Measurements from ENCODE around the gene FRAS1.
"Not testable (repeated sequence)": the region's sequence is repeated elsewhere in the genome, so short reads cannot be mapped to it uniquely, and the experiment has no call there.

FRAS1 gene

DNA sequence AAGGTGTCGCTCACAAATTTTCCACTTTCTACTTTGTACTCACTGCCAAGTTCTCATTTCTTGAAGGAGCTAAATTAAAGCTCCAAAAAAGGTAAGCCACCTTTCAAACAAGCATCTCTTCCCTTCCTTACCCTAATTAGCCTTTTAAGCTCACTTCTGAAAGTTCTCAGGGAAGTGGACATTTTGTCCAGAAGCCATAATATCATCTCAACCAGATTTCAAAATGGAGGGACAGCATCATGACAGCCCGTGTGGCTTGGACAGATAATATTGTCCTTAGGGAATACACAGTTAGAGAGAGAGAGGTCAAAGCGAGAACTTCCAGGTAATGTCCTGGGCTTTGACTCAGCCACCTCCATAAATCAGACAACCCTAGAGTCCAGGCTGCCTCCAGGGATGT is 400.6 kb downstream of the FRAS1 start:
- DNase-seq: no peak

DNA sequence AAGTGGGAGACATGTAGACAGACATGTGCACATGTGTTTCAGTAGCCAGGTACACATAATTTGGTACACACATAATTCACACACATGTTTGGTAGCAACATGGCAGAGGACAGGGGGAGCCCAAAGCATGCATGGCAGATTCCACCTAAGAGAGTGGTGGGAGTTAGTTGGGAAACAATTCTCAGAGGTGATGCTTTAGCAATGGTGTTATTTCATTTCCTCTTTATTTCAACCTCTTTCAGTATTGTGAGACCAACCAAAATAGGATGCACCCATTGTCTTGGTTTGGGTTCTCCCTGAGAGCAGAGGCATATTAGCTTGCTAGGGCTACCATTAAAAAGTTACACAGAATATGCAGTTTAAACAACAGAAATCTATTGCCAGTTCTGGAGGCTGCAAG is 402.2 kb downstream of the FRAS1 start:
- DNase-seq: no peak

DNA sequence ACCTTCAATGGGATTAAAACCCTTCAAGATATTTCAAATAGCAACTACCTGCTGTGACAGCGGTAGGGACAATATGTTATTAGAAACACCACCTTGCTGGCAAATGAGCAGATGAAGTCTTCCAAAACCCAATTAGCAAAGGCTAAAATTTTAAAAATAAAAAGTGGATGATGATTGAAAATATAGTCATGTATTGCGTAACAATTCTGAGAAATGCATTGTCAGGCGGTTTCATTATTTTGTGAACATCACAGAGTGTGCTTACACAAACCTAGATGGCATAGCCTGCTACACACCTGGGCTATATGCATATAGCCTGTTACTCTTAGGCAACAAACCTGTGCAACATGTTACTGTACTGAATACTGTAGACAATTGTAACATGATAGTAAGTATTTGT is 403.2 kb downstream of the FRAS1 start:
- no peak for DNase-seq

DNA sequence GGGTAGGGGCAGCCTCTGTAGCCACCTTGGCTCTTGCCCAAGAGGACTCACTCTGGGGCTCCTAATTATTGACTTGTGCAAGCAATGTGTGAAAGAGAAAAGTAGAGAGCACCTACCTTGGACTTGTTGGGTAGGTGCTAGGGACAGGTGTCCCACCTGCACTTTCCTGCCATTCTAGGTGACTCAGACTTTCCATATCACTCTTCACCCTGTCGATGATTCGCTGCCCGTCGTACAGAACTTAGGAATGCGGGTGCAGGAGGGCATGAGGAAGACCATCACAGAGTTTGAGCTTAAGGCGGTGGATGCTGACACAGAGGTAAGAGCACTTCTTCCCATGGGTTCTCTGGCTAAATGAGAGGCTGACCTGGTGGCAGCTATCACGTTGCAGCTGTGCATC is 407.1 kb downstream of the FRAS1 start:
- DNase-seq: no peak

DNA sequence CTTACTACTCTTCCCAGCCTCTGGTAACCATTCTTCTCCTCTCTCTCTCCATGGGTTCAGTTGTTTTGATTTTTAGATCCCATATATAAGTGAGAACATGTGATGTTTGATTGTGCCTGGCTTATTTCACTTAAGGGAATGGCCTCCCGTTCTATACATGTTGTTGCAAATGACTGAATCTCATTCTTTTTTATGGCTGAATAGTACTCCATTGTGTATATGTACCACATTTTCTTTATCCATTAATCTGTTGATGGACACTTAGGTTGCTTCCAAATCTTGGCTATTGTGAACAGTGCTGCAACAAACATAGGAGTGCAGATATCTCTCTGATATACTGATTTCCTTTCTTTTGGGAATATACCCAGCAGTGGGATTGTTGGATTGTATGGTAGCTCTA is 410.1 kb downstream of the FRAS1 start:
- DNase-seq: not testable (repeated sequence)

DNA sequence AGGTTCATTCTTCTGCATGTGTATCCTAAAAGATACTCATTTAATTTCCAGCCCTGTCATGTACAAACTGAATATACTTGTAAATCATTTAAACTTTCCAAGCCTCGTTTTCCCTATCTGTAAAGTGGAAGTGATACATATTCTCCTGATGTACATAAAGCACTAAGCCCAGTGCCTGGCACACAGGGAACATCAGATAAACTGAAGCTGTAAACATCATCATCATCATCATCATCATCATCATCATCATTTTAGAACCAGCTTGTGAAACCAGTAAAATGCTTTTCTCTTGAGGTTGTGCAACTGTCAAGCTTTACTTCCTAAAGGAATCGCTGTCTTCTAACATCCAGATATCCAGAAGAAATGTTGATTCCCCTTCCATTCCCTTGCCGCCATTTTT is 411.1 kb downstream of the FRAS1 start:
- DNase-seq: no peak

DNA sequence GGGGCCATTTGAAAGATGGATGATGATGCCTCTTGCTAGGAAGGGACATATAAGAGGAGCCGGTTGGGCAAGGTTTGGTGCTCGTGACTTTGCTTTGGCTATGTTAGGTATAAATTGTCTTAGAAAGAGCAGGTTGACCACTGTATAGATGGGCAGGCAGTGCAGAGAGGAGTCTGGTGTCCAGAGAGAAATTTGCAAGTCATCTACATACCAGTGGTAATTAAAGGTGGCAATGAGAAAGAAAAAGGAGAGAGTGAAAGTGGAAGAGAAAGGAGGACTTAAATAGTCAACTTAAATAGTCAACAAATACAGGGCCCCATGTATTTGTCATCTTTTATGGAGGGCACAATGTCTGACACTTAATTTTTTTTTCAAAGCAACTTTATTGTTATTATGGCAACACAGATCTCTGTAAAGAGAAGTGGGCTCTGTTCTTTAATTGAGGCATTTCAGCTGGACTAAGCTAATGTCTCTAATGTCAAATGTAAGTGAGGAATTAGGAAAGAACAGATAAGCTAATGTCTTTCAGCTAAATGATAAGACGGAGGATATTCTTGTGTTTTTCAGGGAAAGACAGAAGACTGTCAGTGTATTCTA is 419.1 kb downstream of the FRAS1 start:
- DNase-seq: no peak

DNA sequence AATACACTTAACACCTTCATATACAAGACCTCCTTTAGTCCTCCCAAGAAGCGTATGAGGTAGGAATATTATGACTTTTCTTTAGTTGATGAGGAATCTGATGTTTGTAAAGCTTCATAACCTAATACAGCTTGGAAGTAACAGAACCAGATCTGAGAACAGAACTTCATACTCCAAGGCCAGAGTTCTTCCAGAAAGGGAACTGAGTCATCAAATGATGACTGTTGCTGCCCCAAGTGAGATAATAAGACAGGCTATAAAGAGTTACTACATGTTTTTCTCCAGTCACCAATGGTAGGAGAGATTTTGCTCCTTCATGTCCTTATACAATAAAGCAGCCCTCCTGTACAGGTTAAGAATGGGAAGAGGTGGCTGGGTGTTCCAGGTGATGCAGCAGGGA is 420.2 kb downstream of the FRAS1 start:
- DNase-seq: no peak

DNA sequence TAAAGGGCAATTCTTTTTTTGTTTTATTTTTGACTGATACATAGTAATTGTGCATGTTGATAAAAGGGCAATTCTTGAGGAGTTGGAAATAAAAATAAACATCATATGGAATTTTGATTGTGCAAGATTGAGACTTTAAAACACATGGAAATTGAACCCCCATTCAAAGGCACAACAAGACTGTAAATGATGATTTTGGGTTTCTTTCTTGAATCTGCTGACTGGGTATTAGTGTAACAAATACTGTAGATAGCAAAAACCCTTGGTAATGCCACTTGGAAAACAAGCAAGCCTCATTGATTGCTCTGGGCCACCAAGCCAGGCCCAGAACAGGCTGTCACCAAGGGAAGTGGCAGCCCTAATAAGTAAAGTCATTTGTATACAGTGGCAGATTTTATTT is 421.4 kb downstream of the FRAS1 start:
- no peak for DNase-seq

DNA sequence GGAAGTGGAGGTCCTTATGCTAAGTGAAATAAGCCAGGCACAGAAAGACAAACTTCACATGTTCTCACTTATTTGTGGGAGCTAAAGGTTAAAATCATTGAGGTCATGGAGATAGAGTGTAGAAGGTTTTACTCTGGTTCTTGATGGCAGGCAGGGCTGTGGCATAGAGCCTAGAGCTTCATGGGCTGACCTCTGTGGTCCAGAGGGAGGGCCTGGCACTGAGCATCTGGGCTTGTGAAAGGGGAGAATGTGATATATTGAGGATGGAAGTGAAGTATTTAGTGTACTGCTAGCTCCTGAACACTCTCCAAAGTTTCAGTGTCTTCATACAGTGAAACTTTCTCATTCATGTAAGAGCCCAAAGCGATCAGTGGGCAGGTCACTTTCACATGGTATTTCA is 423.2 kb downstream of the FRAS1 start:
- DNase-seq: no peak

DNA sequence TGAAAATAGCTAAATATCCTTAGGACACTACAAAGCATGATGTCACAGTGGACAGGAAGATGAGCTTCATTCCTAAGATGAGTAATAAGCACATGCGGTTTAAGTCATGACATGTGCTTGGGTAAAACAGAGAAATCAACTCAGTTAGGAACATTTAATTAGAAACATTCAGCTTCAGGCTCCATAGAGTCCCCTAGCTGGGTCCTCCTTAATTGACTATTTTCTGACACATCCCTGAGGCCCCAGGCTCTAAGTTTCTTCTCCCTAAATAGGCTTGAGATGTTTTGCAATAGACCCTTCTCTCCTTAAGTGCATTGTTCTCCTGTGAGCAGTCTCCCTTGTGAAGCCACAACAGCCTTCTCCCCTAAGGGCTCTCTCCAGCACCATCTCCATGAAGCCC is 424.1 kb downstream of the FRAS1 start:
- DNase-seq: no peak

DNA sequence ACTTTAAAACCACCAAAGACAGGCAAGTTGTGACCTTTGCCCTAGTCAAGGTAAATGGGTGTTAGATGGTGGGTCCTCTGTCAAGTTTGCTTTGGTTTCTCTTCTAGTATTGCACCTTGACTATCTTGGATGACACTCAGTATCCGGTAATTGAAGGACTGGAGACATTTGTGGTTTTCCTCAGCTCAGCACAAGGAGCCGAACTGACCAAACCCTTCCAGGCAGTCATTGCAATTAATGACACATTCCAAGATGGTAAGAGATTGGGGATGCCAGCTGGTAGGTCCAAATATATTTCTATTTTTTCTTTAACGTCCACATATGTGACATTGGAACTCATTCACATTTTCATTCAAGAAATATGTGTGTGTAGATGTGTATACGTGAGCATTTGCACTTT is 425.2 kb downstream of the FRAS1 start:
- no peak for DNase-seq

DNA sequence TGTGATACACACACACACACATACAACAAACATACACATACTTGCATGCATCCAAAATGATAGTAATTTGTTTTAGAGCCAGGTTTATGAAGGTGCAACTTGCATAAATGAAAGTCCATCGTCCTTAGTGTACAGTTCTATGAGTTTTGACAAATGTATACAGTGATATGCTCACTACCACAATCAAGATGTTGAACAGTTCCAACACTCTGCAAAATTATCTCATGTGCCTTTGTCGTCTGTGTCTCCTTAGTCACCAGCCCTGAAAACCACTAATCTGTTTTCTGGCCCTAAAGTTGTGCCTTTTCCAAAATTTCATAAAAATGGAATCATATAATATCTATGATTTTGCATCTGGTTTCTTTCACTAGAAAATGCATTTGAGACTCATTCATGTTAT is 426.7 kb downstream of the FRAS1 start:
- DNase-seq: no peak

DNA sequence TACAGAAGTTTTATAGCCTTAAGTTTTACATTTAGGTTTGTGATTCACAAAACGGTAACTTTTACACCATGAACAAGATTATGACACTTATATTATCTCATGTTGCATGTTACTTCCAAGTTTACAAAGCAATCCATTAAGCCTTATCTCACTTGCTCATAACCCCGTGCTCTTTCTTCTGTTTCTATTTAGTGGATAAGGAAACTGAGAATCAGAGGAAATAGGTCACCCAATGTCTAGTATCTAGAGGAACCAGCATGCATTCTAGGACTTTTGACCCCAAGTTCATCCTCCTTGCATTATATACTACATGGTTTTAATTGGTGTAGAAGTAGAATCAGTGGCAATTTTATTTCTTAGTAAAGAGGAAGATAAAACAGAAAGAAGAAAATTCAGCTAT is 427.5 kb downstream of the FRAS1 start:
- DNase-seq: no peak

DNA sequence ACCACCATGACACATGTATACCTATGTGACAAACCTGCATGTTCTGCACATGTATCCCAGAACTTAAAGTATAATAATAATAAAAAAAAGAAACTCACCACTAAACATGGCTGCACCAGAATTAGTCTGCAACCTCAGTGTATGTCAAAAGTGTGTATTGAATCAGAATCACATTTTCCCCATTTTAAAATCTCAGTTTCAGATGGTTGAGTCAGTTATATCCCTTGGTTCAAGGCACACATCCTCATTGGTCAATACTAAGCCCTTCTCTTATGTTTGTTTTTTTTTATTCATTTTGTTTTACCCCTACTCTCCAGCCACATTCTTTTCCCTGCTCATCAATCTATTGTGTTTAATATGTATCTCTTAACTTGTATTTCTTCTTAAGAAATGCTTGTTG is 436.6 kb downstream of the FRAS1 start:
- DNase-seq: no peak

DNA sequence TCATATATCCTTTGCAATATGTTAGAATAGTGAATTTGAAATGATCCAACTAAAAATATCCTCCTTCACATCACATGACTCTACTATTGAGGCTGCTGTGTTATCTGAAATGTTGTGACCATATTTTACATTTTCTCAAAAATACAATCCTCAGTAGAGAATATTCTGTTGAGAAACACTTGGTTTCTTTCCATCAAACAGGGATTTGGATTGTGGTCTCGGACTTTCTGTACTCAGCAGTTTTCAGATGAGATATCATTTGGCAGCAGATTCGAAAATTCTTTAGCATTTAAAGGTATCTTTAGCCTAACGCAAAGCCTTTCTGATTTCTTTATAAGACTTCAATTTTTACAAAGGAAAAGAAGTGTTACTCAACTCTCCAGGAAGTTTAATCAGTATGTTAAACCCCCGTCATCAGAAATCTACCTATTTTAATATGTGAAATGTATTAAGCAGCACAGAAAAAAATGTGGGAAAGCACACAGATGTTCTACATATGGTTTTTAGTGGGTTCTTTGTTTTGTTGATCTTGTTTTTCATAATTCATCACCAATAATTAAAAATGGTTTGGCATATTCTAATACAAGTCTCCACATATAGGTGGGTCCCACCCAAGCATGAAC is 439.0 kb downstream of the FRAS1 start:
- DNase-seq: no peak

DNA sequence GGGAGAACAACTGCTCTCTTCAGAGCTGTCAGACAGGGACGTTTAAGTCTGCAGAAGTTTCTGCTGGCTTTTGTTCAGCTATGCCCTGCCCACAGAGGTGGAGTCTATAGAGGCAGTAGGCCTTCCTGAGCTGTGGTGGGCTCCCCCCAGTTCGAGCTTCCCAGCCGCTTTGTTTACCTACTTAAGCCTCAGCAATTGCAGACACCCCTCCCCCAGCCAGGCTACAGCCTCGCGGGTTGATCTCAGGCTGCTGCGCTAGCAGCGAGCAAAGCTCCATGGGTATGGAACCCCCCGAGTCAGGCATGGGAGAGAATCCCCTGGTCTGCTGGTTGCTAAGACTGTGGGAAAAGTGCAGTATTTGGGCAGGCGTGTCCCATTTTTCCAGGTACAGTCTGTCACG is 449.1 kb downstream of the FRAS1 start:
- DNase-seq: not testable (repeated sequence)

DNA sequence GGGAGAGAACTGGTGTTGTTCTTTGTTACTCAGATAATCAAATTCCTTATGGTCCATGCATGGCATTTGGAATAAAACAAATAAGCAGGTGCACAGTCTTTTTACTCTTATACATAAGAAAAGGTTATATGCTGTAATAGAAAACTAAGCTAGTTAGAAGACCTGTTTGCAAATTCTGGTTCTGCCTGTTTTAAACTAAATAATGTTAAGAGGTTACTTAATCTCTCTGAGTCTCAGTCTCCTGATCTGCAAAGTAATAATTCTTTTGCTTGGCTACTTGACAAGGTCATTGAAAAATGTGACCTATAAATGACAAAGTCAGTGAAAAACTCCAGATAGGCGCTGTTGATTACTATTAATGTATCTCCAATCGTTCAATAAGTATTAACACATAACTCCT is 451.9 kb downstream of the FRAS1 start:
- DNase-seq: no peak

DNA sequence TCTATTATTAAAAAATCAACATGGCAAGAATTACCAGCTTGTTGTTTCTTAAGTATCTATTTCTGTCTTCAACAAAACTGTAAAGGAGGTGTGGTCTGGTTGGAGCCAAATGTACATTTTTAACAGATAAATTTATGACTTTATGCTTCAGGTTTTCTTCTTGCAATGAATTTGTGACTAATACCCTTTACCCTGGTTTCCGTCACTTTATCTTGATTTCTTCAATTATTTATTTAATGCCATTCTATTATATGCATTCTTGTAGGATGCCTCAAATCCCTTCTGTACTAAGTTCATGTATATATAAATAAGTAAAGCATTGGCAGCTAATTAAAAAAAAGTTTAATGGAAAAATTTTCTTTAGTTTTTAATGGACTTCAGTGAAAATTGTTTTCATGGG is 453.0 kb downstream of the FRAS1 start:
- DNase-seq: no peak

DNA sequence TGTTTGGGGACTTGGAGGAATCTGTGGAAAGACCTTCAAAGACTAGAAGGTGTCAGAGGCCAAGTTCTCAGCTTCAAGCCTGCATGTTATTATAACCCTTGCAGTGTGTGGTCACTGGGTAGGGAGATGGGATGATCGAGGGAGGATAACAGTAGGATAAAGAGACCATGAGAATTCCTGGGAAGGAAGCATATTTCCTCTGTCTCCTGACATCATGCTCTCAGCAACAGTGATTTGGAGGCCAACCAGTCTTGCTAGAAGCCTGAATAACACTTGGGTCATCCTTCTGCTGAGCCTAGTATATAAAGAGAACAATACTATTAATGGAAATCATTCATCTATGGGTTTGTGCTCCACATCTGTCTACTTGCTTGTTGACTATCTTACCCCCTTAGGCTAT is 453.6 kb downstream of the FRAS1 start:
- no peak for DNase-seq

DNA sequence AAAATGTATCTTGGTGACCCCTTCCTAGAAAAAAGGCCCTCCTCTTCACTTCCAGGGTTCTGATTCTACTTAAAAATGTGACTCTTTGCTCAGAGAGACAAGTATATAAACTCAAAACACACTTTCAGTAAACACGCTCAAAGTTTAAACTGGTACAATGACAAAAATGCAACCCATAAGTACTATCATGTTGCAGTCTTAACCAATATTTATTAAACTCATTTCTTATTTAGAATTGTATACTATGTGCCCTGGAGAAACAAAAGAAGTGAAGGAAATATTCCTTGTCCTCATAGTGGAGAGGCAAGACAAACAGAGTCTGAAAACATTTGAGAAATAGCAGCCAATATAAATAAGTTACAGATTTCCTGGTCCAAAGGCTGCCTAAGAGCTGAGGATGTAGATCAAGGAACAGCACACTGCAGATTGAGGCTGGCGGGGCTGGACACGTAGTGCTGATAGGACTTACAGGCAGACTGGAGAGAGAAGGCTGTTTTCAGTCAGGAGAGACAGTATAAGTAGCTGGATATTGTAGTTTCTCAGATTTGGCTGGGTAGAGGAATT is 455.3 kb downstream of the FRAS1 start:
- DNase-seq: no peak

DNA sequence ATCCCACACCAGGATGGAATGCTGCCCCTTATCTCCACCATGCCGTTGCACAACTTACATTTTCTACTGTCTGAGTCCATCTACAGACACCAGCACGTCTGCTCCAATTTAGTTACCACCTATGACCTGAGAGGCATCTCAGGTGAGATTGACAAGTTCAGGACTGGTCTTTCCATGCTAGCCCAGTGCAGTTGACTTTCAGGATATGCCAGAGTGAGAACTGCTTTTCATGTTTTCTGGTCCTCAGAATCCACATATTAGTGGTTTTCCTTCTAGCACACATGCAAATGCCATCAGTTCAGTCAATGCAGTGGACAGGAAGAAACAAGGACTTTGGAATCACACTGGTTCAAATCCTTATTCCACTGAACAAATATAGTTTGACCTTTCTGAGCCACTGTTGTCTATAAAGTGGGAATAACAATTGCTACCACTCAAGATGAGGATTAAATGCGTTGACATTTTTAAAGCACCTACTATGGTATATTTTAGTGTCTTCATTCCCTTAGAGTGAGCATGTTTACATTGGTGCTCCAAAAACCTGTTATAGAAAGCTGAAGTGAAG is 456.4 kb downstream of the FRAS1 start:
- DNase-seq: no peak

DNA sequence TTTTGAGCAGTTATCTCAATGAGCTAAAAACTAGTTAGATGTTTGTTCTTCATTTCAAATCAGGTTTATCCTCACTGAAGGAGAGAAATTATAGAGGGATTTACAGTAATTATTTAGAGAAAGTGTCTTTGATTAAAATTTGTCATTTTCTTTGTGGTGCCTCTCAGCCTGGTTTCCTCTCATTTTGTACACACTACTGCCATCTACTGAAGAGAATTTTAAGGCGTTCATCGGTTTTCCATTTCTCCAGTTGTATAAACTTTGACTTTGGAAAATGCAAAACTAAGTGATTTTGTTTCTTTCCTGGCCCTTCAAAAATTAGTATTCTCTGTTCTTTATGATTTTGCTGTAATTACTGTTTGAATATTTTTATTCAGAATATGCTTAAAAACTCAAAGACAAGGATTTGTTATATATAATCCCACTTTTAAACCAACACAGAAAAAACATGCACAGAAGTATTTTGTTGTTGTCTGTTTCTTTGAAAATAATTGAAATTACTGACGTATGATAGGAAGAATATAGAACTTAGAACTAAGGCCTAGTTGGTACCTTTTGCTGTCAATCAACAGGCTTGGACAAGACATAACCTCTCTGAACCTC is 460.0 kb downstream of the FRAS1 start:
- DNase-seq: no peak

DNA sequence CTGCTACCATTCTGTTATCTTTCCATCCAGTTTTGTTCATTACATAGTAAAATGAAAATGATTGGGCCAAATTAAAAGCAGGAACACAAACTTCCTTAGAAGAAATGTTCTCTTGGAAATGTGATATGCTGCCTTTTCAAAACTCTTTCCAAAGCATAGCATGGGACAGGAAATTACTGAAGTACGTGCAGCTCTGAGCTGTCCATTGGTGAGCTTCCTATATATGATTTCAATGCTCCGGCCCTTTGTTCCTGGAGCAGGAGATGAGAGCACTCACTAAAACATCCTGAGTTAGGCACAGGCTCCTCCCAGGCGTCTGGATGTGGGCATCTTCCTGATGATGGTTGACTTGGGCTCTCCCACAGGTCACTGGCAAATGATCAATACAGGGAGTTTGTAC is 461.4 kb downstream of the FRAS1 start:
- no peak for DNase-seq
